ENCODE results near the gene TBX2.

The TBX2 gene

DNA sequence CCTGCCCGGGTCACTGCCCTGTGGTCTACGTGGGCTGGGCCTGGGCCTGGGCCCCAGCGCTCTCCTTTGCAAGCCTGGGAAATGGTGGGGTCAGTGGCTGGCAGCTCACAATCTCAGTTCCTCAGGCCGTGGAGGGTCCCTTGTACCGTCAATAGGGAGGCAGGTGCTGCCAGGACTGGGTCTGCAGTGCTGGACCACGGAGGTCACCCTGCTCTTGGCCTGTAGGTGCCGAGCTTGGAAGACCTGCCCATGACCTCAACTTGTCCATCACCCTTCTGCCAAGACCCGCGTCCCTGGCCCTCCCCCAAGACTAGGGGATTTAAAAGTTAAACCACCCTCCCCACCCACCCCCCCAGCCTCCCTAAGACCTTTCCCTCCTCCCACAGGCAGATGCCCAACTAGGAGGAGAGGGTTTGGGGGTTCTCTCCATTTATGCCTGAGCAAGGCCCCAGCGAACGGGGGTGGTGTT, 2.5 kb downstream of the TBX2 start:
- DNase-seq (ENCODE audit: low read depth), result peak; percentile 21

DNA sequence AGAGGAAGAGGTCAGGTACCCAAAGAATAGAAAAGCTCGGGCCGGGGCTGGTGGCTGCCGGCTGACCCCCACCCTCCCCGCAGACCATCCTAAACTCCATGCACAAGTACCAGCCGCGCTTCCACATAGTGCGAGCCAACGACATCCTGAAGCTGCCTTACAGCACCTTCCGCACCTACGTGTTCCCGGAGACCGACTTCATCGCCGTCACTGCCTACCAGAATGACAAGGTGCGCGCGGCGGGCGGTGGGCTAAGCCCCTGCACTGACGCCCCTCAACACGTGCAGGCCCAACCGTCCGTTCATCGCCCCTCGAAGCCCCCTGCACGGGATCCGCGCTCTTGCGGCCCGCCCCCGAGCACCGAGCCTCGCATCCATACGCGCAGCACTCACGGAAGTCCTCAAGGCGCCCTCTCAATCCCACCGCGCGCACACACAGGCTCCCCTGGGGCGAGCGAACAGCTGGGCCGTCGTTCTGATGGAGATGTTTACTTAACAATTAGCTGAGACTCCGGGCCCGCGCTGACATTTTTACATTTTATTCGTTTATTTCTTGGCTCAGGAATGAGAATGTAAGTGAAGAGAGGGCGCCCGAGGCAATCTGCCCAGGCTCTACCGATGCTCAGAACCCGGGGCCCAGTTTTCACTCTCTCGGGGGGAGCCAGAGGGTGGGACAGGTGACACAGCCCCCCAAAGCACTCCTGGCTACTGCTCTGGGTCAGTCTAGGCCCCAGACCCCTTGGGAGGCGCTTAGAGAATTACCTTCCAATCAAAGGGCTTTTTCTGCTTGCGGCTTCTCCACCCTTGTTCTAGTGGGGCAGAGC, 3.5 kb downstream of the TBX2 start:
- no peak for DNase-seq (ENCODE audit: low read depth)

DNA sequence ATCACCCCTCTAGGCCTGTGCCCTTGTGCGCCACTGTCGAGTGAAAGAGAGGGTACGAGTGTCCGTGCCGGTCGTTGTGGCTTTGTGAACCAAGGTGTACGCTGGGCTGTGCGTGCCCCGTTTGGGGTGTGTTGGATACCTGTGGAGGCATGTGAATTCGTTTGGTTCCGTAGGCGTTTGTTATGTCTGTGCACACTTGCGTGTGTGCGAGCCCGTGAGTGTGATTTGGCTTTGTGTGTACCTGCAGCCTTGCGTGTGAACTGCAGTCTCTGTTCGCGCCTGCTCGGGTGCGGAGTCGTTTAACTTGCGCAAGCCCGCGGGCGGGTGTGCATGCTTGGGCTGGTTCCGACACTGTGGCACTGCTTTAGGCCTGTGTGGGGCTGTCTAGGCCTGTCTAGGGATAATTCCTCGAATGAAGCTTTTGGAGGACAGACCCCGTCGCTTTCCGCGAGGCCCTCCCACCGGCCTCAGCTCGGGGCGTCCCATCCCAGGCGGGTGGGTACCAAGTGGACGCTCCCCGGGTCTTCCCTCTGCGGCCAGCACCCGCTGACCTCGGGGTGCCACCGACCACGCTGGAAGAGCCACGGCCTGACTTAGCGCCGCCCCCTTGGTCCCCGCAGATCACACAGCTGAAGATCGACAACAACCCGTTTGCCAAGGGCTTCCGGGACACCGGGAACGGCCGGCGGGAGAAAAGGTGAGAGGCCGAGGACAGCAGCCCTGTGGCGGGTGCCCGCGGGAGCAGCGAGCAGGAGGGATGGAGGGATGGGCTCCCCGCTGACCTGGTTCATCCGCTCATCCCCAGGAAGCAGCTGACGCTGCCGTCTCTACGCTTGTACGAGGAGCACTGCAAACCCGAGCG, 4.4 kb downstream of the TBX2 start:
- peak; percentile 40 for DNase-seq (ENCODE audit: low read depth)

DNA sequence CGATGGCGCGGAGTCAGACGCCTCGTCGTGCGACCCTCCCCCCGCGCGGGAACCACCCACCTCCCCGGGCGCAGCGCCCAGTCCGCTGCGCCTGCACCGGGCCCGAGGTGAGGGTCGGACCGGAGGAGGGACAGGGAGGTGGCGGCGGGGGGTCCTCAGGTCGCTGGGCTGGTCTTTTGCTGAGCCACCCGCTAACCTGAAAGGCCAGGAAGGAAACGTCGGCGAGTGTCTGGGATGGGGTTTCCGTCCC, 4.9 kb downstream of the TBX2 start:
- DNase-seq (ENCODE audit: low read depth), result no peak

DNA sequence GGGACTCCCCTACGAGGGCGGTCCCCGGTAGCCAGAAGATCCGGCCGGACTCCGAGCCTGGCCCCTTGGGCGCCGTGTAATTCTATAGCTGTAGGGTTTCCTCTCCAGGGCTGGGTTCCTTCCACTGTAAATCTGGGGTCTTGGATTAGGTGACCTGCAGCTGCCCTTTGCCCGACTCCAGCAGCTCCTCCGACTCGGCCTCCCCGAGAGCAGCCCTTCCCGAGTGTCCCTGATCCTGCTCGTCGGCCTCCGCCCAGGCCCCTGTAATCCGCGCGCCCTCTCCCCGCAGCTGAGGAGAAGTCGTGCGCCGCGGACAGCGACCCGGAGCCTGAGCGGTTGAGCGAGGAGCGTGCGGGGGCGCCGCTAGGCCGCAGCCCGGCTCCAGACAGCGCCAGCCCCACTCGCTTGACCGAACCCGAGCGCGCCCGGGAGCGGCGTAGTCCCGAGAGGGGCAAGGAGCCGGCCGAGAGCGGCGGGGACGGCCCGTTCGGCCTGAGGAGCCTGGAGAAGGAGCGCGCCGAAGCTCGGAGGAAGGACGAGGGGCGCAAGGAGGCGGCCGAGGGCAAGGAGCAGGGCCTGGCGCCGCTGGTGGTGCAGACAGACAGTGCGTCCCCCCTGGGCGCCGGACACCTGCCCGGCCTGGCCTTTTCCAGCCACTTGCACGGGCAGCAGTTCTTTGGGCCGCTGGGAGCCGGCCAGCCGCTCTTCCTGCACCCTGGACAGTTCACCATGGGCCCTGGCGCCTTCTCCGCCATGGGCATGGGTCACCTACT, 5.5 kb downstream of the TBX2 start:
- DNase-seq (ENCODE audit: low read depth), result no peak

DNA sequence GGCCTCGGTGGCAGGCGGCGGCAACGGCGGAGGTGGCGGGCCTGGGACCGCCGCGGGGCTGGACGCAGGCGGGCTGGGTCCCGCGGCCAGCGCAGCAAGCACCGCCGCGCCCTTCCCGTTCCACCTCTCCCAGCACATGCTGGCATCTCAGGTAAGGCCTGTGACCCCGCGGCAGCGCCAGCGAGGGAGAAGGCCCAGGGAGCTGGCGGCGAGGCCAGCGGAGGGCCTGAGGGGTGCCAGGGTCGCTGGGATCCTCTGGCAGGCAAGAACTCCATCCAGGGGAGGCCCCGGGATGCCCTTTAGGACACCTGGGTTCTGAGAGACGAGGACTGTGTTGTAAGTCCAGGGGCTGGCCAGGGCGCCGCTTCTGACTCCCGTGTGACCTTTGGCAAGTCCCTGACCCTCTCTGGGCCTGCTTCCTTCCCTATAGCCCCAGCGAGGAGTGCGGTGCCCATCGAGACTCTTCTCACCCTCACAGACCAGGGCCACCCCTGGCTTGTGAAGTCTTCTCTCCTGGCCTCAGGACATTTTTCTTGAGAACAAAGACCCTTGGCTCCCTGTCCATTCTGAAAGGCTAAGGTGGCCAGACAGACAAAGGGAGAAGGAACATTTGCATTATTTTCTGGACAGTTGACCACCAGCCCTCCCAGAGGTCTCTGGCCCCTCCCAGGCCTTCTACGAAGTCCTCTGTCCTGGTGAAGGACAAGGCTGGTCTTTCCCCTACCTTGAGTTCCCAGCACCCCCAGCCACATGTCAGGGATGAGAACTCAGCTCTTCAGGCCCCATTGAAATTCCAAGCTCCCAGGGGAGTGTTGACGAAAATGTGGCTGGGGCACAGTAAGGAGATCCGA, 6.3 kb downstream of the TBX2 start:
- no peak for DNase-seq (ENCODE audit: low read depth)

DNA sequence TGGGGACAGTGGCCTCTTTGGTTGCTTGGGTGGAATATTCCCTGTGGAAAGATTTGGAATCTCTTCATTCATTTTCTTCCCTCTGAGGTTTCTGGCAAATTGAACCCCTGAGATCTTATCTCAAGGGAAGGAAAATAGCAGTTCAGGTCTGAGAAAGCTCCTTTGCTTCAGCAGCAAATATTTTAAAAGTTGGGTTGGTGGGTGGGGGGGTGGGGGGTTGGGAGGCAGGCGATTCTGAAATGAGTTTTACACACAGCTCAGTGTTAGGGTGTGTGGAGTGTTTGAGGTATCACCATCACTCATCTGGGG, 6.8 kb downstream of the TBX2 start:
- no peak for DNase-seq (ENCODE audit: low read depth)

DNA sequence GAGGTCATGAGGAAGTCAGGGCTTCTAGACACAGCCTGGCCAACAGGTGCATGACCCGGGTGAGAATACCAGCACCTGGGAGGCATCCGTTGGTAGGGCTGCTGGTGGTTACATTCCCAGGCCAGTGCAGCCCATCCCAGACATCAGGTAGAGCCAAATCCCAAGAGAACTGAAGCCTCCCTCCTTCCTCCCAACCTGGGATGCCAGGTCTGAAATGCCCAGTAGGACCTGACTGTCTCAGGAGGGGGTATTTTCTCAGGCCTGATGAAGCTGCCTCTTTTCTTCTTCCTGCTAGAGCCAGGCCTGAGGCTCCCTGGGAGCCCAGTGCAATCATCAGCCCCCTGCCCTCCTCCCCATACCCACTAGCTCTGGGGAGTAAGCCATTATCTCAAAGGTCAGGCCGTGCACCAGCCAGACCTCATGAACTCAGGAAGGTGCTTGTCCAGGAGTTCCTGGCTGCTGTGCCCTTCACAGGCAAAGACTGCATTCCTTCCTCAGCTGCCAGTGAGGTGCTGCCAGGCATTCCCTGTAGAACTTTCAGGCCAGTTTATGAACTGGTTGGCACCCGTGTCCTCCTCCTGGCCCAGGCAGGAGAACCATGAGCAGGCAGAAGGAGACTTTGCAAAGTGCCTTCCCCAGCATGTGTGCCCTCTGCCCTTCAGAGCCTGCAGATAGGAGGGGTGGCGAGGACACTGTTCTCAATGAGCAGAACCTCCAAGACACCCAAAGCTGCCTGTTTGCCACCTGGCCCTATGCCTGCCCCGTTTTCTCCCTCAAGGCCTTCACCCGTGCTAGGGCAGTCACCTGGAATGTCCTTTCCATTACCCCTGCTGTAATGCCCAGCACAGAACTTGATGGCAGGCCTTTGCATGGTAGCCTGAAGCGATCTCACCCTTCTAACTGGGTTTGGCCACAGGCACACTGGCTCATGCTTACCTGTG, 7.6 kb downstream of the TBX2 start:
- no peak for DNase-seq (ENCODE audit: low read depth)

DNA sequence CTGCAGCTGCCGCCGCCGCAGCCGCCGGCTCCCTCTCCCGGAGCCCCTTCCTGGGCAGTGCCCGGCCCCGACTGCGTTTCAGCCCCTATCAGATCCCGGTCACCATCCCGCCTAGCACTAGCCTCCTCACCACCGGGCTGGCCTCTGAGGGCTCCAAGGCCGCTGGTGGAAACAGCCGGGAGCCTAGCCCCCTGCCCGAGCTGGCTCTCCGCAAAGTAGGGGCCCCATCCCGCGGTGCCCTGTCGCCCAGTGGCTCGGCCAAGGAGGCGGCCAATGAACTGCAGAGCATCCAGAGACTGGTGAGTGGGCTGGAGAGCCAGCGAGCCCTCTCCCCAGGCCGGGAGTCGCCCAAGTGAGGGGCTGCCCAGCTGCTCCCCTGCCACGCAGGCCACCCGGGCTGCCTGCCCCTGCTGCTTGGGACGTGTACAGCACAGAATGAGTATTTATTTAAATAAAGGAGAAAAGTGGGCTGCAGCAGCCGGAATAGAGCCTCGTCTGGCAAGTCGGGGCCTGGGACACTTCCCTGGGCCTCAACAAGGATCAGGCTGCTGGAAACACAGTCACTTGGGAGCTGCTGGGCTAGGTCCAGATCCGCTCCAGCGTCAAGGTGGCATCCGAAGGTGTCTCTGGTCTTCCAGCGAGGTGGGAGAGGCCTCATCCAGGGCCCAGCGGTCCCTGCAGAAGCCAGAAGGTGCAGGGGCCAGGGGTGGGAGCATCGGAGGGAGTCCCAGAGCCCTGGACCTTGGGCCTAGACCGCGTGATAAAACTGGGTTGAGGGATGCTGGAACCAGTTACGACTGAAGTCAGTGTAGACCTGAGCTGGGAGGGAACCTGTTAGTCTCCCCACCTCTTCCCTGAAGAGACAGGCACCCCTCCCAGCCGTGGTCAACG, 8.8 kb downstream of the TBX2 start:
- DNase-seq (ENCODE audit: low read depth), result no peak

DNA sequence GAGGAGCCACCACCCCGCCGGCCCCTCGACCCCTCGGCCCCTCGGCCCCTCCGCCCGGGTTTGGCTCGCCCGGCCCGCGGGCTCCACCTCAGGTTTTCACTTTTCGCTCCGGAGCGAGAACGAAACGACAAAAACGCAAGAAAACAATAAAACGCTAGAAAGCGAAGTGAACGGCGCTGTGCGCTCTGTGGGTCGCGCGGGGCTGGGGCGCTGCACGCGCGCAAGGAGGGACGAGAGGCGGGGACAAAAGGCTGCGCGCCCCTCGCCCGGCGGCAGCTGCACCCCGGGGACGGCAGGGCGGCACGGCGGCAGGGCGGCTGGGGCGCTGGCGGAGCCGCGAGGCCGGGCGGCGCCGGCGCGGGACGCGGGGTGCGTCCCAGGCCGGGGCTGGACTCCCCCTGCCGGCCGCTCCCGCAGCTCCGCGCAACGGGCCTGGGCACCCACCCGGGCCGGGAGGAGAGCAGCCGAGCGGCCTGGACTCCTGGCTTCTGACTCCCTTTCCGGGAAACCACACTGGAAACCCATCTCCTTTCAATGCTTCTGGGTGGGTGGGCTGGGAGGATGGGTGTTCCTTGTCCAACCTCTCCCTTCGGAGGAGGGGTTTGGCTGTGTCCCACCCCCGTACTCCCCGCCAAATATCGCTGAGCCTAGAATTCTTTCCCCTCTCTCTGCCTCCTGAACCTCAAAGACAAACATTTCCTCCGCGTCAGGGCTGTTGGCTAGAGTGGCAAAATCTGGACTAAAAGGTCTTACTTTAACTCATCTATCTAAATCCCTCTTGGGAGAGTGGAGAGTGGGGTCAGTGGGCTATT, 9.9 kb downstream of the TBX2 start:
- peak; percentile 59 for DNase-seq (ENCODE audit: low read depth)

DNA sequence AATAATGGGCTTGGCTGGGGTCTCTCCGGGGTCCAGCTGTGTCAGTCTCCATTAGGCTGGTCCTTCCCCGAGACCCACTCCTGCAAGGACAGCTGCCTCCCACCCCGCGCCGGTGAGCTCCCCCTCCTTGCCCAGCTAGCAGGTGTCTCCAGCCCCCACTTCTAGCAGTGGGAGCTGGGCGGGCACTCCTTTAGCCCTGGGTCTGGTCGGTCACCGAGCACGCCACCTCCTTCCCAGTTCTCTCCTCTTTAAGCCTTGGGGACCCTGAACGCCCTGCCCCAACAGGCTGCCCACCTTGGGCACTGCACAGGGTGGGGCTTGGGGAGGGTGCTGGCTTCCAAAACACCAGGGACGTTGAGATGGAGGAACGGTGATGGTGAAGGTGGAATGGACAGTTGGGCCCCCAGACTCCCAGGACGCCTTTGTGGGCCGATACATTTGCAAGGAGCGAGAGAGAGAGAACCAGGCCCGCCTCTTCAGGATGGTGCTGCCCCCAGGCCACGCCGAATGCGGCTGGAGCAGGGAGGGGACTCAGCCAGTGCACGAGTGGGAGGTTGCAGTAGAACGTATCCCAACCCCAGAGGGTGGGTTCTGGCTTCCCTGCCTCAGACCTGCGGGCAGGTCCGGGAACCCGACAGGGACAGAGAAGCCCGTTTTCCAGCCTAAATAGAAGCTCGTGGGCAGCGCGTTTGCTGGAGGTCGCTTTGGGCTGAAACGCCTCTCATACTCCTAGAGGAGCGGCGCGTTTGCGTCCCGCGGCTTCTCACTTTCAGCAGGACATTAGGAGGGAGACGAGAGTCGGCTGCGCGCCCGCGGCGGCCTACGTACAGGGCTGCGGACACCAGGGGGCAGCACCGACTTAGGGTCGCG, 10.7 kb downstream of the TBX2 start:
- peak; percentile 72 for DNase-seq (ENCODE audit: low read depth)

DNA sequence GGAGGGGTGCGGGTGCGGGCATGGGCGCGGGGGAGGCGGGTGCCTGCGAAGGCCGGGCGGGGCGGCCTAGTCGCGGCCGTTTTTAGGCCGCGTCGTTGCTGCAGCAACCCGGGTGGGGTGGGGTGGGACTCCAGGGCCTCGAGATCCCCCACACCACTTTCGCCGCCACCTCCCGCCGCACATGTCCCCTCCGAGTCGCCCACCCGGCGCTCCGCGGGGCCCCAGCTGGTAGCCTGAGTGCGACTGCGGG, 11.3 kb downstream of the TBX2 start:
- DNase-seq (ENCODE audit: low read depth), result no peak

DNA sequence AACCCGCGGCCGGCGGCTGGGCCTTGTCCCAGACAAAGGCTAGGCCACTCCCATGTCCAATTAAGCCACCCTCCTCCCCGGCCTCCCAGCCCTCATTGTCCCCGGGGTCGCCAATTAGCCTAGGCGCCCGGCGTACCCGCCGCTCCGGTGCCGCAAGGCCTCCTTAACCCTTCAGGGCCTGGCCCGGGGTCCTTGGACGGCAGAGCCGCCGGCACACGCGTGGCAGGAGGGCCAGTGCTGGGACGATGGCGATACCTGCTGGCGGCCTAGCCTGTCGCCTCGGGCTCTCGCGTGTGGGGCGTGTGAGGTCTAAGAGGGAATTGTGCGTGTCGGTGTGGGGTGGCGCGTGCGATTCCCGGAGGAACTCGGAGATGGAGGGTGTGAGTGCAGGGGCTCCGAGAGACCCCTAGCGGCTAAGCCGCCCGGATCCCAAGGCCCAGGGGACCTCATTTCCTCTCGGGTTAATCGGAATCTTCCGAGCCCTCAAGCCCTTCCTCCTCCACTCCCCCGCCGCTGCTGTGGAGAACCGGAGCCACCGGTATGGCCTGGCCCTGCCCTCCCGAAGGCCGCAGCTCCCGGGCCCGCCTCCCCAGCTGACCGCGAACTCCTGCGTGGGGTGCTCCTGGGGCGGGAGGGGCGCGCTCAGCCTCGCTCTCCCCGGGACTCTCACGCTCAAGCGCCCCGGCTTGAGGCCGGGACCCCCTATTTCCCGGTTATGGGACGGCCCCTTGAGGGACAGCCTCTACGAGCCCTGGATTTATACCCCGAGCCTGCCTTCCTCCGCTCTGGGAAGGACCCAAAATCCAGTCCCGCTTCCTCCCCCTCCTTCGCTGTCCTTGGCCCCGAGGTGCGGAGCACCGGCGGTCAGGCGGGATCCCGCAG, 11.9 kb downstream of the TBX2 start:
- DNase-seq (ENCODE audit: low read depth), result peak; percentile 79

DNA sequence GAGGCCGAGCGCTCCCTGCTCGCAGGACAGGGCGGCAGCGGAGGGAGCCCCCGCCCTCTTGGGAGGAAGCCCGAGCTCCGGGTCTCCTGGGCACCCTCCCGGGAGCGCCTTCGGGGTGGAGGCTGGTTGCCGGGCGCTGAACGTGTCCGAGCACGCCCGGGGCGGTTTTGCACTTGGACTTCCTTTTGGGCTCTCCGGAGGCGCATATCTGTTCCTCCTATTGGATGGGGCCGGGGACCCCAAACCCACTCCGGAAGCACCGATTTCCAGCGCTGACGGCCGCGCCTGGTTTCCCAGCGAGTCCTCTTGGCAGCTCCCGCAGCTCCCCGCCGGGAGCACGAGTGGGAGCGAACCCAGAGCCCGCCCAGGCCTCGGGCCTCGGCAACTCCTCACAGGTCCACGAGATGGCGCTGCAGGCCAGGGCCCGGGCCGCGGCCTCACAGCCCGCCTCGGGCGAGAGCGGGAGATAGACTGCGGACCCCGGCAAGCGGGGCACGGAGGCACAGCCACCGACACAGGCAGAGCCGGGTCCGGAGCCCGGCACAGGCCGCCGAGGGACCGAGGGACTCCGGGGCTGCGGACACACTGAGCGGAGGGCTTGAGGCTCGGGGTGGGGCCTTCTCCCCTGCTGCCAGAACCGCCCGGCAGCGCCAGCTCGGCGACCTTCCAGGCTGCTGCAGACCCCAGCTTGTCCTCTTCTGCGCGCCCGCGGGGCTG, 12.7 kb downstream of the TBX2 start:
- DNase-seq (ENCODE audit: low read depth), result peak; percentile 72

DNA sequence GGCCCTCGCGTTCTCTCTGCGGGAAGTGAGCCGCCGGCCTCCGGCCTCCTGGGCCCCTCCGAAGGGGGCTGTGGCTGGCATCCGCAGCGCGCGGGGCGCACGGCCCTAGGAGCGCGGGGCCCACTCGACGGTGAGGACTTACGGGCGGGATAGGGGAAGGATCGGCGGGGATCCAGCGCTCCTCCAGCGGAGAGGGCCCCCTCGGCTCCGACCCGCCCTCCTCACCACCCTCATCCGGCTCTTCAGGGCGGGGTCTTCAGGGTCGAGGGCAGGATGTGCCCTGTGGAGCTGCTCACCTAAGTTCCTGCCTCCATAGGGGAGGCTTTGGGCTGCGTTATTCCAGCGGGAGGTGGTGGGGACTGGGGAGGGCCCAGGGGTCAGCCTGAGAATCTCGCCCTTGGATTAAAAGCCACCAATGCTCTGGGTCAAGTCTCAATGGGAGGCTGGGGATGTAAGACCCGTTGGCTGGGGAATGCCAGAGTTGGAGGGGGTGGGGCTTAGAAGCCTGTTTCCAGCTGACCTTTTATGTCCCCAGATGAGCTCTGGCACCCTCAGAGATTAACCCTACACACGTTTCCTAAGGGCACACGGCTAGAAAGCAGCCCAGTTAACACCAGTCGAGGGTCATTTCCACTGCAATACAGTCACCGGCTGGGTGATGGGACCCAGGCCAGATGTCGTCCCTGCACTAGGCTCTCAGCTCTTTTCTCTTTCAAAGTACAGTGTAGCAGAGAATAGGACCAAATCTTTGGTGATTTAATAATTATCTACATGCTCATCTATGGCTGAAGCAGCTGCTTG, 13.4 kb downstream of the TBX2 start:
- no peak for DNase-seq (ENCODE audit: low read depth)

DNA sequence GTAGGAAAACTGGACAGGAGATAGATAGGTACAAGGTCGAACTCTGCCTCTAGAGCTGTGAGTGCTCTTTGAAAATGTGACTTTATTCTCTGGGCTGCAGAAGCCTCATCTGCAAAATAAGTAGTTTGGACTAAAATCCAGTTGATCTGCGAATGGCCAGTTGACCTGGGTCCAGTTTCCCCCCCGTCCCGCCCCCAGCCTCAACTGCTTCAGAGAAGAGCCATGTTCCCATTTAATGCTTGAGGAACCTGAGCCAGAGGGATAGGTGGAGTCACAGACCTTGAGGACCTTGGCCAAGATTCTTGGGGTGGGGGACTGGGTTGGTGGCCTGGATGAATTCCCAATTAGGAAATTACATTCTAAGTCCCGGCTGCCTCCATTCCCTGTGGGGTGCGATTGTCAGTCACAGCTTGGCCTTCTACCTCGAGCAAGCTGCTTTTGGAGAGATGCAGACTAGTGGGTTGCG, 14.1 kb downstream of the TBX2 start:
- DNase-seq (ENCODE audit: low read depth), result no peak

Measured in amniotic epithelial cell (primary cell).